NK-92 (cell line): ENCODE data around the gene CCNK.

ENCODE experiments used
- DNase-seq: peaks from one replicate; lab custom pipeline; 2025; ENCODE audit not compliant: unreplicated experiment; lab: John Stamatoyannopoulos, UW

The CCNK gene

DNA sequence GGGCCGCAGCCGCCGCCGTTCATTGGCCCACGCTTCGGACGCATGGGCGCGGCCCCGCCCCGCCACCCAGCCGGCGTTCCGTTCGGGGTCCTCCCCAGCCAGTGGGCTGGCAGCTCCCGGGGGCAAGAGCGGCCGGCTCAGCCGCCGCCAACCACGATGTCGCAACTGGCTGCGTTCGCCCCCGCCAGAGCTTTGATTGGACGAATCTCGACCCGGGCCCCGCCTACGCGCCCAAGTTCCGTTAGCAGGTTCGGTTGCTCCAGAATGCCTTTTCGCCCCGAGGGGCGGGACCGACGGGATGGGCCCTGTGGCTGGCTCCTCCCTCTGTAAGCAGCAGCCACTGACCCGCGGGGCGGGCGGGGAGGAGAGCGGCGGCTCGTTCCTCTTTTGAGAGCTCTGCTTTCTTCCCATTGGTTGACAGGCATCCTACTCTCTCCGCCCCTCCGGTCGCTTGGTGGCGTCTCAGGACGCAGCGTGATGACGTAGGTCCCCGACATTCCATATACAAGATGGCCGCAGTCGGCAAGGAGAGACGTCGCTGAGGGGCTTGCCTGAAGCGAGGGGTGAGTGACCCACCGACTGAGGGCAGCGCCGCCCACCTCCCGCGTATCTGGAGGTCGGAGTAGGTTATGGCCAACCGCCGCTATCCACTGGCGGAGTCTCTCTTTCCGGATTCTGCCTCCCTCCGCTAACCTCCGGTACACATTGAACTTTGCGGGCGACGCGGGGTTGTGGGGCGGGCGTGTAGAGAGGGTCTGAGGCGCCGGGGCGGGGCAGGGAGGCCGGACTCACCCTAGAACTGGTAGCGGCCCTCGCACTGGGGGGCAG is at the start of gene CCNK:
CCNK (plus strand) TSS at position 493 of the 828 bp plus-strand sequence. CDS start 11,269 bp downstream, outside the sequence.
- peak; percentile 98 for DNase-seq

DNA sequence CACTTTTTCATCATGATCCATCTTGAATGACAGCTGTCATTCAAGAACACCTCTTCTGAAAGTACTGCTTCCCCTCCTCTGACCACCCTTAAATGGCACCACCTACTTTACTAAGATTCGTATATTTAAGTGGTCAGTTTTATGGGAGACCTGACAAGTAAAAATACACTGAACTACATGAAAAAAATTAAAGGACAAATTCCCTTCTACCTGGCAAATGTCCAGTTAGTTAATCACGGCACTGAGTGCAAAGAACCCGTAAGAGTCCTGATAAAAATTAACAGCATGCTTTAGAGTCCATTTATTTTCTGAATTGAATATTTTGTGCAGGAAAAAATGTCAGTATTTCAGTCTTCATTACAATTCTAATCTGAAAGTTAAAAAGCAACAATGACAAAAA is 49.2 kb upstream of the CCNK start:
- DNase-seq: no peak

DNA sequence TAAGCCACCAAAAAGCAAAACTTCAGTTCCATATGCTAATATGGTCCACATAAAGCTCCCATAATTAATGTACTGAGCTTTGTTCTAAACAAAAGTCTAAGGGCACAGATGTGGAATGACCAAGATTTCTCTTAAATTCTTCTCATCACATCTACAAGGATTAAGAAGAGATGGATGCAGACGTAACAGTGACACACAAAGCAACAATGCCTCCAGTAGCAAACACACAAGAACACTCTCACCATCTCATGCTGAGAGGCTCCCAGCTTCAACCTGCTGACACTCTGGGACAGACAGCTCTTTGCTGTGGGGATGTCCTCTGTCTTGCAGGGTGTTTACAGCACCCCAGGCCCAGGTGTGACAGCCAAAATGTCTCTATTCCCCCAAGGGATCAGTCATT is 48.7 kb upstream of the CCNK start:
- DNase-seq: no peak

DNA sequence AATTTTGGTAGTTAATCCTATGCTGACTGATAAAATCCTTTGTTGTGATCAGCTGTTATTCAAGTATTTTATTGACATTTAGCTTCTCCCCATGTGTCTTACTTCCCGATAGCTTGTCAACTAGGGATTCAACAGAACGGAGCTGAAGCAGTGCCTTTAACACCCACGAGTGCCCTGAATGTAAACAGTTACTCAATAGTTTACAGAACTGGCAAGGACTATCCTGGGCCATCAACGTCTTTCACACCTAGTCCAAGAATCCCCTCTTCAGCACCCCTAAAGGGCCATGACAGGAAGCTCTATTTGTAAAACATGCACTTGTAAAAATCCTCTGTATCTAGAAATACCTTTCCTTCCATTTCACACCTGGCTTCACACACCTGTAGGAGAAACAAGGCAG is 45.9 kb upstream of the CCNK start:
- no peak for DNase-seq

DNA sequence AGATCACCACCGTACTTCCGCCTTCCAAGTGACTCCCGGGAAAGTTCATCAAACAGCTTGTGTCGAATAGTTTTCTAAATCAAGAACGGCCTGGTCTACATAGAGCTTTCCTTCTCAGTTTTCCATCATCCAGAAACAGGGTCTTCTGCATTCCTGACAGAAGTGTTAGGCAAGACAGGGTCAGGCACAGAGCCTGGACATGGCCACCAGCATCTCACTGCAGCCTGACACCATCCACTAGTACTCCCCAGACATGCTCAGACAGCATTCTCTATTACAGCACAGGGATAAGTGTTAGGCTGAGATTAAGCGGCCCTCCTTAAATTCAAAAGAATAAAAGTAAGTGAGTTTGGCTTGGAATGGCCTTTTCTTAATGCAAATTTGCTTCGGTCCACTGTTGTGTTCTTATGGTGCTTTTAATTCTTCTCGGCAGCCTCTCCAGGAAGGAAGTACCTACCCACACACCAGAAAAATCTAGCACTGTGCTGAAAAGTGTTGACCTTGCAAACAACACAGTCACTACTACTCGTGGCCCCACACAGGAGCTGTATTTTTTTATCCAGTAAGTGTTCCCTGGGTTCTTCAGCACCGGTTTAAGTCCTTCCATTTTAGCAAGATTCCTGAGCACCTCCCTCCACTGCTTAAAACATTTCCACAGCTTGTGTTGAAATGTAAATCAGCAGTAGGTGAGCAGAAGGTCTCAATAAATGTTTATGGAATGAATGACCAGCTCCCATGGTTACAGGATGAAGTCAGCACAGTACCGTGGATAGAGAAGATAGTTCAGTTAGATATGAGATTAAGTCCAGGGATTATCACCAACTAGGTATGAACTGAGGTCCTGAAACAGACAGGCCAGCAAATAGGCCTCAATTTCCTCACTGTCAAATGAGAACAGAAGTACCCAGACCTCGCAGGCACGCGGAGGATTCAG is 44.7 kb upstream of the CCNK start:
- no peak for DNase-seq

DNA sequence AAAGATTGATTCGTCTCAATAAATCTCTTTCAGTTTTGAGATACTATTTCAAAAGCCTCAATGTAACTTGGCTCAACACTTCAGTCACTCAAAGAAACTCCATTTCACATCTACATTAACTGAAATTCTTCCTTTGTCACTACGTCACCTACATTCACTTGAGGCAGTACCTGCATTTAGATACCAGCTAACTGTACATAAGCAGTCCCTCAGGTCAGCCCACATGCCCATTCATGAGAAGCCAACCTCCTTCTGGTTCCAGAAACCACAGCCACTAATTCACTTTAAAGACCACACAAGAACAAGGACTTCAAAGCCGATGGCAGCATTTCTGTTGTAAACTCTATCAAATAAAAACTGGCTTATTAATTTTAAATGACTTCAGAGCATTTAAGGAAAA is 43.5 kb upstream of the CCNK start:
- no peak for DNase-seq

DNA sequence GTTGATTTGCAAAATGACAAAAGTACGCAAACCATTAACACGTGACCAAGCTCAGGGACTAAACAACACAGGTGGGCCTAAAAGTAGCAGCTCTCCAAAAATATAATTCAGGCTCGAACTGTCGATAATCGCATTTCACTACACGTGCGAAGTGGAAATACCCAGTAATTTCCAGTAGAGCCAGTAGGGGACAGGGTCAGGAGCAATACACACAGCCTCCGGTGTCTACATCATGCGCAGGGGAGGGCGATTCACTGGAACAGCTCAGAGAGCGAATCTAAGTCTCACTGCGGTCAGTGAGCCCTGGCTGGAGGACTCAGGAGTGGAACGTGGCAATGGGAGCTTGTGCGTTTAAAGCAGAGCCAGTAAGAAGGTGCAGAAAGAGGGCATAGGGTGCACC is 40.9 kb upstream of the CCNK start:
- DNase-seq: no peak

DNA sequence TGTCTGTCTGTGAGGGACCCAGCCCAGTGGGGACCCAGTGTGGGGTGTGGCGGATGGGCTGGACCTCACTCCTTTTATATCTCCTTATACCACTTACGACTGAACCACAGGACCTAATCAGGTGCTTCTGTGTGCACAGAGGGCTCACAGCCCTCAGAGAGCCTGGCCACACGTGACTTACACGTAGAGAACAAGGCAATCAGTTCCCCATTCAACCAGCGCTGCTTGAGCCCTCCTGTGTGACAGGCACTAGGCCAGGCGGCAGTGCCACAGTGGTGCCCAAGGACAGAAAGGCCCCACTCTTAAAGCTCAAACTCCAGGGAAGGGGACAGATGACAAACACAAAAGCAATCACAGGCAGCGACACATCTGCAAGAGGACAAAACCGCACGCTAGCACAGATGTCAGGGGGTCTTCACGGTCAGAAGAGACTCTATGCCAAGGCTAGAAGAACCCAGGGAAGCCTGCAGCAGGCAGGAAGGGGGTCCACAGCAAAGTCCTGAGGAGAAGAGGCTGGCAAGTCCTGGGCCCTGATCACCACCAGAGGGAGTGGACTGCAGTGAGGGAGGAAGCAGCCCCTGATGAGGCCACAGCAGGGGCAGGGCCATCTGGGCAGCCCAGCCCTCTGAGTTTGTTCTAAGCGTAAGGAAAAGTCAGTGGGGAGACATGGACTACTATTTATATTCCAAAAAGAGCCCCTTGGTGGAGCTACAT is 39.9 kb upstream of the CCNK start:
- DNase-seq: no peak

DNA sequence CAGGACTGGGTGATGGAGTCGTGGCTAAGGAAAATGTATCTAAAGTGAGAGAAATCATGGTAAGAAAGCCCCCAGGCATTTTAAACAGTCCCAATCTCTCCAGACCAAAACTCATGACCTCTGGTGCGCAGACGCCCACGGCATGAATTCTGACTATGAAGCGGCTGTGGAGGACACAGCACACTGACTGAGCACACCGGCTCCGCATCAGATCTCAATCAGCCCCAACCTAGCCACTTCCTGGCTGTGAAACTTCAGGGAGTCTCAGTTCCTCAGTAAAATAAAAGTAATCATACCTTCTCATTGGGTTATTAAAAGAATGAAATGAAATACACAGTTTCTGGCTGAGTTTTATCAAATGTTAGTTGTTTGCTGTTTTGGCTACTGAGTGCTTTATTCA is 39.3 kb upstream of the CCNK start:
- DNase-seq: no peak

DNA sequence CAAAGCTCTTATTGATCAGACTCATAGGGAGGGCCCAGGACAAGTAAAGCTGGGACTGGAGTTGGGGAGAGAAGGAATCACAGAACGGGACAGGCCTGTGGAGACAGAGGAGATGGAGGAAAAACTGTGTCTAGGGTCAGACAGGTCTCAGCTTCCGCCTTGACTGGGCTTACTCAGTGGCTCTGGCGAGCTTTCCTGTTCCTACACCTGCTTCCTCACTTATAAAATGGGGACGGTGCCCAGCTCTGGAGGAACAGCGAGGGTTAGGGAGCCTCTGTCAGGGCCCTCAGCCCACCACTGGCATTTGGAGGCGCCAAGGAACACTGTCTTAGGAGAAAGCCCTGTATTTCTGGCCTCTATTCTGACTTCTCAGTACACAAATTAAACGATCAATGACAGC is 35.3 kb upstream of the CCNK start:
- DNase-seq: no peak

DNA sequence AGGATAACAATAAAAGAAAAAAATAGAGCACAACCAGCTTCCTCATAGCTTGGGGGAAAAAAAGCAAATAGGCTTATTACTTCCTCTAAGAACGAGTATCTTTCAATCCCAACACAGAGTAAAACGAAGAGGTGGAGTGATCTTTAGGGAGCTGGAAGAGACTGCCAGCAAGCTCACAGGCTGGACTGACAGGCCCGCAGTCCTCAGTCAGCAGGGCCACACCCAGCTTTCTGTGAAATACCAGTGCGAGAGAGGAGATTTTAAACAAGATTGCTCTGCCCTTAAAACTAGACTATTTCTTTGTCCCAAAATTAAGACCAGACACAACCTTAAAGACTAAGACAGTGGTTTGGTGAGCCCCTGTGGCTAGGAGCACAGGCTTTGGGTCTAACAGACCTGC is 33.5 kb upstream of the CCNK start:
- no peak for DNase-seq

DNA sequence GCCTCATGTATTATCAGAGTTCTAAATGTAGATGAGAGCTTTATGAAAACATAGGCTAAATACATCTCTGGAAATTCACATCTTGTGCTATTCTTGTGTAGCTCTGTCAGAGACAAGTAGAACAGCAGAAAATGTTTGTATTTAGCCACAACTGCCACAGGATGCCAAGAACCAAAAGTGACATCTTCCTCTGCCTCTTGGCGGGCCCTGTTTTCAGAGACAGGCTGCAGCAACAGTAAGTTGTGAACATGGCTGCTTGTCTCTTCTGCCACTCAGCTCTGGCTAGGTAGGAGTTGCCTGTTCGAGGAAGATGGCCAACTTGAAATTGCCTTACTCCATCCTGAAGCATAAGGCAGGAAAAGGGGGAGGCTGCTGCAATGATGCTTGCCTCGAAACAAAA is 30.9 kb upstream of the CCNK start:
- no peak for DNase-seq

DNA sequence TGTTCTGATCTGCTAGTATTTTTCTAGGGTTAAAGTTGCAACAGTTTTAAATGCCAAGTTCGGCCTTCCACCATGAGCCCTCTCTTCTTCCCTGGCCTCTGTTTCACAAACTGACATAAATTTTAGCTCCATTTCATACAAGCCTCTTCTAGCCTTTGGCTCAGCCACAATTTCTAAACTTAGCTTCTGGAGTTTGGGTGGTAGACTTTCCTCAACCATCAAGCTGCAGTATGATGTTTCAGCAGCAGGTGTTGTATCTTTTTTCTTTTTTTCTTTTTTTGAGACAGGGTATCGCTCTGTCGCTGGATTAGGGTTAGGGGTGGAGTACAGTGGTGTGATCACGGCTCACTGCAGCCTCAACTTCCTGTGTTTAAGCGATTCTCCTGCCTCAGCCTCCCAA is 30.0 kb upstream of the CCNK start:
- no peak for DNase-seq

DNA sequence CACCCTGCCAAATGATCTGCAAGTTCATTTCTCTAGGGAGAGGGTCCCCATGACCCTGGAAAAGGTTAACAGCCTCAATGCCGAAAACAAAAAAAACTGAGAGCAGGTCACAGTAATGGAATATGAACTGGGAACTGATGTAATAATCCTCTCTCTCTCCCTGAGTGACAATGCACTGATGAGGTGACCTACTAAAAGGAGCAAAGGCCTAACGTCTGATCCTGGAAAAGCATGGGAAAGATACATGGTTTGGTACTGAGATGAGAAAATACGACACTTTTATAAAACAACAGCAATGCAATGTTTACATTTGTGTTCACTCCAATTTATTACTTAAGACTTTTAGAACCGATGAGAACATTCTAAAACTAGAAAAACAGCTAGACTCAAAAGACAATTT is 28.2 kb upstream of the CCNK start:
- DNase-seq: no peak

DNA sequence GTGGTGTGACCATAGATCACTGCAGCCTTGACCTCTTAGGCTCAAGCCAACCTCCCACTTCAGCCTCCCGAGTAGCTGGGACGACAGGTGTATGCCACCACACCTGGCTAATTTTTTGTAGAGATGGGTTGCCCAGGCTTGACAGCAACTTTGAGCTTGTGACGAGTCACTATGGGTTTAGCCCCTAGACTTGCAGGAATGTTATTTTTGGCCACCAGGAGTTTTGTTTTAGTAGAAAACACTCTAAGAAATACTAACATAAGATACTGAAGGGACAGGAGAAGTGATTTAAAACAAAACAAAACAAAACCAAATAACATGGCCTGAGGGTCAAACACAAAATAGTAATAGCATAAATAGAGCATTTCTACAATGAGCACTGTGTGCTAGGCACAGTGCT is 27.0 kb upstream of the CCNK start:
- no peak for DNase-seq

DNA sequence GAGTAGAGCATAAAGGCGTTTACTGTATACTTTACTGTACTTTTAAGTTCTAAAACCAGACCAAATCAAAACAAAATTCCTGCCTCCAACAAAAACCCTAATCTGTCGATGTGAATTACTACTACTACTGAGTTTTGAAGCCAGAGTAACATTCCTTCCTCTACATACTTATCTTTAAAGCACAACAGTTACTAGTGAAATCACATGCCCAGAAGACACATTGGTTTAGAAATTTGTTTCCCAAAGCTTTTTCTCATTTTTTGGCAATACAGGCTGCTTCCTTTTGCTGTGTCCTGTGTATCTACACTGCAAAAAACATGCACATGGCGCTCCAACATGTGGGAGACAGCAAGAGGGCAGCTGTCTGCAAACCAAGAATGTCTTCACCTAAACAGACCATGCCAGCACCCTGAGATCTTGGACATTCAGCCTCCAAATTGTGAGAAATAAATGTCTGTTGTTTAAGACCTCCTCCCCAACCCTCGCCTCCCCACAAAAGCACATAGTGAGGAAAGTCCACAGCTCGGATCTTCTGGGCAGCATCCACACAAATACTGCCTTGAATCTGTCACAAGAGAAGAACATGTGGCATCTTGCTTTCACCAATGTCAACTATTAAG is 21.6 kb upstream of the CCNK start:
- DNase-seq: no peak

DNA sequence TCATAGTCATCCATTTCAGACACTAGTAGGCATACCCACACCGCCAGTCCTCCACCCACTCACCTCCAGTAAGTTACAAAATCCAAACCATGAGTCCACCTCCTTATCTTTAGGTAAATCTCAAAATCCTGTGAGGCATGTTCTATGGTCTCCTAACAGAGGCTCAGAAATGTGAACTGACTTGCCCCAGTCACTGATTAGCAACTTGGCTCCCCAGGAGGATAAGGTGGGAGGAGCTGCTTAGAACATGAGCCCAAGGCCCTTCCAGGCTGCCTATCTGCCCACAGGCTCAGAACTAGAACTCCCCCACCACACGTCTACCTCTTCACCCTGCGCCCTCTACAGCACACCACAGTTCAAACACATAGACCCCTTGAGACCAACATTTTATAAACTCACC is 20.4 kb upstream of the CCNK start:
- DNase-seq: no peak

DNA sequence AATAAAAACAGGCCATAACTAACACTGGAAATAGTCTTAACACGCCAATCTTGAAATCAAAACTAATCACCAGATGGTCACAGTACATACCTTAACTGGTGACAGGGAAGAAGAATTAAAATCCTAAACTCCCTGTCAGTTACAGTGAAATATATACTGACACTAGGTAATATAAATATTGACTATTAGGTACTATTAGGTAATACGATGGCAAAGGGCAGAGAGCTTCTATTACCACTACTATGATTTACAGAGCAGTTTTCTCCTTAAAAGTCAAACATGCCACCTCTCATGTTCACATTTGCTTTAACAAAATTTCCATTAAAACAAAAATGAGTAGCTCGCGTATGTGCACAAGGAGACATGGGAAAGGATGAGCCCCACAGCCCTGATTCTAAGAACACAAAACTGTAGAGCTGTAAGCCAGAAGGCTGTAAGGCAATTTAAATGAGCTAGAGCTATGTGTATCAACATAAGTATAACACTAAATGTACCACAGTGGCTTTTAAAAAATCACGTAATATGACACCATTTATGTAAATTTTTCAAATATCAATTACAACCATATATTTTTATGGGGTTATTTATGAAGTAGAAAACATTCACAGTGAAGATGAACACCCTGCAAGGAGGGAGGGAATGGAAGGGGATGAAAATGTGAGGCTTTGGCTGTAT is 19.7 kb upstream of the CCNK start:
- DNase-seq: no peak

DNA sequence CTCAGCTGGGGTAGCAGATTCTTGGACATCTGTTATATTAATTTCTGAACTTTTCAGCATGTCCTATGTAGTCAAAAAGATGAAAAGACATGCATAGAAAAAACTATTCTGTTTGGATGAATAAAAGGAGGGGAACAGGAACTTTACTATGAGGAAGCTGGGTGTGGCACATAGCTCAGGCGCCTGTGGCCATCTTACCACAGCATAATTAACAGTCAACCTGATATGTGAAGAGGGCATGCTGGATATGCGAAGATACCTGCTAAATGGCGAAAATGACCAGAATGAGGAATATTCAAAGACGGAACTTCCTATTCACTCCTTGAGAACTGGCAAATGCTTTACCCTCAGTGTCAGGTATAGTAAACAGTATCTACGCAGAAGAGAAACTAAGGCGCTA is 19.0 kb upstream of the CCNK start:
- no peak for DNase-seq

DNA sequence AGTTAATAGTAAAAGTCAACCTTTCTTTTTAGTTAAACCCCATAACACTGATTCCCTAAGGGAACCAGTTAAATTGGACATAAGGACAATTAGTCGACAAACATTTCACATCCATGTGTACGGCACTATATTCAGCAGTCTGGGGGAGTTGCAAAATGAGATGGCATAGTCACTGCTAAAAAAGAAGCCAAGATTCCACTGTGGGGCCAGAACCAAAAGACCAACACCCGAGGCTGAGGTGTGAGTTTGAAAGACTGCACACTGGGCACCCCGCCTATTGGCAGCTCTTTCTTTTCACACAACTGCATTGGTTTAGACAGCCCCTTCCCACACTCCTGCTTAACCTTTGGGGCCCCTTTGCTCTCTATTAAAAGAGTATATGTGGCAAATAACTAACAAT is 17.2 kb upstream of the CCNK start:
- no peak for DNase-seq

DNA sequence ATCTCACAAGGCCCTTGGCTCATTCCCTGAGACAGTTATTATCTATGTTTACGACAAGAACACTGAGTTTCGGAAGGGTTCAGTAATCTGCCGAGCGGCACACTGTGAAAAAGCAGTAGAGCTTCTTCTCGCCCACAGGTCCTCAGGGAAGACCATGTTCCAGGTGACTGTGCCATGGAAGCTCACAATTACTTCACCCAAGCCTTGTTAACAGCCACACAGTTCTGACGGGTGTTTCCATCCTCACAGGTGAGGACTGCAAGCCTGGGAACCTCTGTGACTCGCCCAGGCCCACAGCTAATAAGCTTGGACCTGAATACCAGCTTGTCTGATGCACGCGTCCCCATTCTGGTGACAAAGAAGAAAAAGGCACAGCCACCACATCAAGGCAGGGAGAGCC is 15.9 kb upstream of the CCNK start:
- DNase-seq: no peak
